Tibial nerve (tissue), 4 donors: Measurements from ENCODE around the gene TJP3. TPM values are rescaled to one million over a fixed set of nuclear protein-coding genes. Genes with fewer than 3 reads are reported as not detected.
A peak's percentile ranks its signal among the peaks of the same experiment; 100 is the strongest.

Experiments
- DNase-seq, 2 donors: peaks; one replicate each; pipeline ENCODE4 v3.0.0-alpha.2; 2019; ENCODE audit warnings: low spot score in 2 of 2
- H3K27ac ChIP-seq, 4 donors: fragments of 200-600 bp; sonication (generic) in 3 of 4; one replicate each; pipeline ENCODE4 v1.5.1; 2017 to 2019; ENCODE audit warnings: mild to moderate bottlenecking in 1 of 4
- H3K27me3 ChIP-seq, 2 donors: fragments of 200-600 bp; sonication (generic) in 1 of 2; one replicate each; pipeline versions ENCODE4 v1.5.1 to v1.6.0; 2017 to 2019
- H3K36me3 ChIP-seq, 3 donors: fragments of 200-600 bp; sonication (generic); one replicate each; pipeline ENCODE4 v1.5.1; 2018 to 2019
- H3K4me1 ChIP-seq, 4 donors: fragments of 200-600 bp; sonication (generic) in 3 of 4; one replicate each; pipeline ENCODE4 v1.5.1; 2017 to 2019
- H3K4me3 ChIP-seq, 4 donors: fragments of 200-600 bp; sonication (generic) in 3 of 4; one replicate each; pipeline ENCODE4 v1.5.1; 2017 to 2019; ENCODE audit warnings: mild to moderate bottlenecking in 1 of 4, moderate library complexity in 1 of 4
- H3K9me3 ChIP-seq, 4 donors: fragments of 200-600 bp; sonication (generic) in 3 of 4; one replicate each; pipeline ENCODE4 v1.5.1; 2017 to 2019
- EP300 ChIP-seq, 2 donors: sonication (generic); formaldehyde crosslinking; IDR thresholded peaks; one replicate each; pipeline ENCODE4 v1.6.1; 2017; ENCODE audit warnings: antibody characterized with exemption in 2 of 2, mild to moderate bottlenecking in 1 of 2
- POLR2A ChIP-seq, 2 donors: fragments of 450-650 bp; IDR thresholded peaks; one replicate each; pipeline ENCODE4 v1.6.1; 2017; ENCODE audit warnings: antibody characterized with exemption in 2 of 2, mild to moderate bottlenecking in 2 of 2, moderate library complexity in 2 of 2
- WGBS, 2 donors: methylation state at CpG; one replicate each; pipeline ENCODE4 v1.1.5; 2018; 5-methylcytosine and 5-hydroxymethylcytosine counted together
- total RNA-seq, 4 donors: library from RNA; depleted of rRNA; stranded (reverse); fragments of >200 nt; gene quantifications; one replicate each; pipeline ENCODE4 v1.1.0, GENCODE V29; 2016
- TF ChIP-seq, protein P1 (sequence below), 5 experiments: fragments of 200-600 bp in 3 of 5; fragments of 450-650 bp in 2 of 5; sonication (generic) in 3 of 5; IDR thresholded peaks; one replicate each; pipeline ENCODE4 v1.5.1; 2016 to 2019; ENCODE audit warnings: antibody characterized with exemption in 5 of 5, mild to moderate bottlenecking in 3 of 5, moderate library complexity in 2 of 5

The TJP3 gene
- total RNA-seq, 4 donors from 2014 or later = 0.21 to 0.90 (median 0.22) TPM; not detected in 1

GRCh38 chr19:3669947-3670795 is 38.0 kb upstream of the TJP3 start:
- Histone ChIP-seq H3K27ac (peak overlapping the region; percentile 90 to 99 (median 93)), H3K36me3 (peaks cover 0 to 30% (median 0%) of the 10 kb centered on the region in 3 donors), H3K4me3 (peak overlapping the region in 3 of 4 donors; percentile 30 to 36 (median 30)), H3K4me1 (peaks cover 5 to 63% (median 42%) of the 10 kb centered on the region in 4 donors), H3K27me3 (no peaks in the 10 kb centered on the region), H3K9me3 (peaks cover 0 to 12% (median 0%) of the 10 kb centered on the region in 4 donors)
- 26 to 28% methylated on average over 6 to 27 of the region's 33 CpGs for WGBS, 2 donors
- TF ChIP-seq POLR2A (IDR thresholded peaks at IDR 0.05) (peak; percentile 35 to 69), EP300 (IDR thresholded peaks at IDR 0.05) (peak; percentile 69 to 91)
- TF ChIP-seq, protein P1, sequence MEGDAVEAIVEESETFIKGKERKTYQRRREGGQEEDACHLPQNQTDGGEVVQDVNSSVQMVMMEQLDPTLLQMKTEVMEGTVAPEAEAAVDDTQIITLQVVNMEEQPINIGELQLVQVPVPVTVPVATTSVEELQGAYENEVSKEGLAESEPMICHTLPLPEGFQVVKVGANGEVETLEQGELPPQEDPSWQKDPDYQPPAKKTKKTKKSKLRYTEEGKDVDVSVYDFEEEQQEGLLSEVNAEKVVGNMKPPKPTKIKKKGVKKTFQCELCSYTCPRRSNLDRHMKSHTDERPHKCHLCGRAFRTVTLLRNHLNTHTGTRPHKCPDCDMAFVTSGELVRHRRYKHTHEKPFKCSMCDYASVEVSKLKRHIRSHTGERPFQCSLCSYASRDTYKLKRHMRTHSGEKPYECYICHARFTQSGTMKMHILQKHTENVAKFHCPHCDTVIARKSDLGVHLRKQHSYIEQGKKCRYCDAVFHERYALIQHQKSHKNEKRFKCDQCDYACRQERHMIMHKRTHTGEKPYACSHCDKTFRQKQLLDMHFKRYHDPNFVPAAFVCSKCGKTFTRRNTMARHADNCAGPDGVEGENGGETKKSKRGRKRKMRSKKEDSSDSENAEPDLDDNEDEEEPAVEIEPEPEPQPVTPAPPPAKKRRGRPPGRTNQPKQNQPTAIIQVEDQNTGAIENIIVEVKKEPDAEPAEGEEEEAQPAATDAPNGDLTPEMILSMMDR (IDR thresholded peaks at IDR 0.05) = peak in 2 of 5 experiments; percentile 5 to 7
- DNase-seq = peak; percentile 81 to 87

- Histone ChIP-seq H3K4me1 (peaks cover 5 to 57% (median 42%) of the 10 kb centered on the region in 4 donors), H3K36me3 (peaks cover 0 to 32% (median 0%) of the 10 kb centered on the region in 3 donors), H3K4me3 (peak overlapping the region in 3 of 4 donors; percentile 30 to 36 (median 30)), H3K9me3 (peaks cover 0 to 12% (median 0%) of the 10 kb centered on the region in 4 donors), H3K27me3 (no peaks in the 10 kb centered on the region), H3K27ac (peak overlapping the region; percentile 90 to 99 (median 93))
- peak; percentile 65 to 74 for DNase-seq
- TF ChIP-seq EP300 (IDR thresholded peaks at IDR 0.05) = peak; percentile 82 to 83
- TF ChIP-seq POLR2A (IDR thresholded peaks at IDR 0.05) = peak in 1 of 2 donors; percentile 15
- TF ChIP-seq, protein P1 (IDR thresholded peaks at IDR 0.05) = no peak
- 14 to 16% methylated on average over 40 to 44 of the region's 45 CpGs for WGBS, 2 donors
Observed at GRCh38 chr19:3670796-3671679, 37.1 kb upstream of the TJP3 start.

DNA sequence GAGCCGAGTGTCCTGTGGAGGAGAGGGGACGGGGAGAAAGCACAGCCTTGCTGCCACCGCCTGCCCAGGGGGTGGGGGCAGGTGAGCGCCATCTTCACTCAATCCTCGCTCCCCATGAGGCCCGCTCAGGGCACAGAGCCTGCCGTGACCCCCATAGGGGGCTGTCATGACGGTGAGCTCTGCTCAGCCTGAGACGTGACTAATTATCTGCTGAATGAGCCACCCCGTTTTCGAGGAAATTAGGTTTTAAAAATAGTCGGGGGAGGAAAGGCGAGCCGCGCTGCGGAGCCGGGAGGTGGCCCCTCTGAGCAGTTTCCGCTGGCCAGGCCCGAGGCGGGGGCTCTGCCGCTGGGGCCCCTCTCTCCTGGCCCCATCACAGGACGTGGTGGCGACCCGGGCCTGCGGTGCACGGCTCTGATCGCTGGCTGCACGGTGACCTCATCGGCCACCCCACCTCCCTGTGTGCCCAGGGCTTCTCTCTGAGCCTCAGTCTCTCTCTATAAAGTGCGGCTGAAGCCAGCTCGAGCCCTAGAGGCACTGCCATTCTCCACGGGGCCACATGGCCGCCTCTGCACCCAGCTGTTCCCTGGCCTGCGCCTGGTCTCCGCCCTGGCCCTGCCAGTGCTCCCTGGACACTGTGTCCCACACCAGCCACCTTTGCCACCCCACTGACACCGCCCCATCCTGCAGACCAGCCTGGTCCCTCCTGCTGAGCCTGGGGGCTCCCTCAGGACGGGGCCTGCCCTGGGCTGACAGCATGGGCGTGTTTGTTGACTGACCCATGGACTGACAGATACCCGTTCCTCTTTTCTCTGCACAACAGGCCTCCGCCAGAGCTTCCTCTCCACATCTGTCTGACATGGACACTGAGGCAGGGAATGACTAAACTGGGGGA is 36.3 kb upstream of the TJP3 start:
- DNase-seq = no peak
- H3K27me3 ChIP-seq = no peaks in the 10 kb centered on the region
- 47 to 57% methylated on average over 28 to 40 of the region's 40 CpGs for WGBS, 2 donors
- peaks cover 0 to 12% (median 0%) of the 10 kb centered on the region in 4 donors for H3K9me3 ChIP-seq
- peaks cover 5 to 53% (median 42%) of the 10 kb centered on the region in 4 donors for H3K4me1 ChIP-seq
- TF ChIP-seq, protein P1 (IDR thresholded peaks at IDR 0.05) = peak in 1 of 5 experiments; percentile 7
- TF ChIP-seq EP300 (IDR thresholded peaks at IDR 0.05) = no peak
- peak overlapping the region; percentile 90 to 99 (median 93) for H3K27ac ChIP-seq
- peaks cover 0 to 27% (median 0%) of the 10 kb centered on the region in 3 donors for H3K36me3 ChIP-seq
- peak overlapping the region in 1 of 4 donors; percentile 36 for H3K4me3 ChIP-seq

DNA sequence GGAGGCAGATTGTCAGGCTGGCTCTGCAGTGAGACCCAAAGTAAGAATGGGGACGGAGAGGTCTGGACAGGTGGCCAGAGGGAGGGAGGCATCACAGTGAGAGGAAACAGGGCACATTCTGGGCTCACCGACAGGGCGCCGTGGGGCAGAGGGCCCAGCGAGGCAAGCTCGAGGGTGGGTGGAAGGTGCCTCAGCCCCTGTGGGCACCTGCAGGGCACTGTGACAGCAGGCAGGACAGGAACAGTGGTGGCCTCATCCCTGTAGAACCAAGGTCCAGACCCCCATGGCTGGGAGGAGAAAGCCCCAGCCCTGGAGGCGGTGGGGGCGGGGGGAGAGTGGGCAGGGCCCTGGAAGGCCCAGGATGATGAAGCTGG is 35.6 kb upstream of the TJP3 start:
- Histone ChIP-seq H3K36me3 (peaks cover 0 to 24% (median 0%) of the 10 kb centered on the region in 3 donors), H3K4me3 (no peak overlapping the region), H3K27me3 (no peaks in the 10 kb centered on the region), H3K9me3 (peaks cover 0 to 12% (median 0%) of the 10 kb centered on the region in 4 donors), H3K27ac (peak overlapping the region; percentile 90 to 99 (median 93)), H3K4me1 (peaks cover 5 to 50% (median 42%) of the 10 kb centered on the region in 4 donors)
- DNase-seq = no peak
- TF ChIP-seq EP300 (IDR thresholded peaks at IDR 0.05) (no peak), POLR2A (IDR thresholded peaks at IDR 0.05) (no peak)
- TF ChIP-seq, protein P1 (IDR thresholded peaks at IDR 0.05) = no peak
- 89 to 90% methylated on average over 6 of the region's 8 CpGs for WGBS, 2 donors
